Heart left ventricle (tissue), 16 donors: ENCODE results near the gene NELFB. TPM values are rescaled to one million over a fixed set of nuclear protein-coding genes. Genes with fewer than 3 reads are reported as not detected.
A peak's percentile ranks its signal among the peaks of the same experiment; 100 is the strongest.

Source experiments
- ATAC-seq, 4 donors: fragments of 200-7000 bp; cut with Tn5 transposase; one replicate each; pipeline ENCODE4 v1.9.1; 2020 to 2022; ENCODE audit warnings: moderate library complexity in 4 of 4, mild to moderate bottlenecking in 3 of 4, moderate number of reproducible peaks in 1 of 4
- DNase-seq, 5 donors: peaks; one replicate each; pipeline ENCODE4 v3.0.0-alpha.2; 2020
- H3K27ac ChIP-seq, 12 donors: fragments of 200-600 bp; sonication (generic) in 4 of 12; one replicate each; pipeline versions ENCODE4 v1.5.0 to v1.8.0; 2016 to 2022; ENCODE audit warnings: mild to moderate bottlenecking in 2 of 12
- H3K27me3 ChIP-seq, 9 donors: fragments of 200-600 bp; sonication (generic) in 2 of 9; one replicate each; pipeline versions ENCODE4 v1.5.1 to v1.8.0; 2016 to 2022; ENCODE audit warnings: mild to moderate bottlenecking in 3 of 9
- H3K36me3 ChIP-seq, 9 donors: fragments of 200-600 bp; sonication (generic) in 2 of 9; one replicate each; pipeline versions ENCODE4 v1.5.0 to v1.8.0; 2018 to 2022; ENCODE audit warnings: mild to moderate bottlenecking in 2 of 9
- H3K4me1 ChIP-seq, 12 donors: fragments of 200-600 bp; sonication (generic) in 4 of 12; one replicate each; pipeline versions ENCODE4 v1.5.0 to v1.8.0; 2016 to 2022; ENCODE audit warnings: mild to moderate bottlenecking in 3 of 12
- H3K4me3 ChIP-seq, 12 donors: fragments of 200-600 bp; sonication (generic) in 4 of 12; one replicate each; pipeline versions ENCODE4 v1.5.0 to v1.8.0; 2017 to 2022; ENCODE audit warnings: mild to moderate bottlenecking in 9 of 12, moderate library complexity in 4 of 12
- H3K9me3 ChIP-seq, 12 donors: fragments of 200-600 bp; sonication (generic) in 4 of 12; one replicate each; pipeline versions ENCODE4 v1.5.0 to v1.8.0; 2016 to 2022; ENCODE audit warnings: mild to moderate bottlenecking in 1 of 12
- CTCF ChIP-seq, 12 donors: fragments of 200-600 bp; sonication (generic) in 4 of 12; IDR thresholded peaks; one replicate each; pipeline versions ENCODE4 v1.5.0 to v1.8.0; 2018 to 2022; ENCODE audit warnings: antibody characterized with exemption in 12 of 12, mild to moderate bottlenecking in 5 of 12
- POLR2A ChIP-seq, 2 donors: fragments of 450-650 bp; IDR thresholded peaks; one replicate each; pipeline ENCODE4 v1.6.1; 2017; ENCODE audit warnings: antibody characterized with exemption in 2 of 2, mild to moderate bottlenecking in 2 of 2, moderate library complexity in 2 of 2
- WGBS, 4 donors: extraction: QIAGEN DNeasy Blood & Tissue Kit in 2 of 4; methylation state at CpG; one replicate each; pipeline versions ENCODE4 v1.1.5 to v1.1.7; 2013 to 2018; 5-methylcytosine and 5-hydroxymethylcytosine counted together
- intact Hi-C, 10 donors: fragments of 100-400 bp; cut with DNase I; formaldehyde crosslinking; loops; one replicate each; pipeline versions ENCODE4 v1.11.1 to v1.14.2; 2022
- polyA plus RNA-seq, 2 donors: library from polyadenylated mRNA; stranded (reverse); fragments of 200-250 nt; gene quantifications; one replicate each; pipeline ENCODE4 v1.2.3, GENCODE V29; 2013
- total RNA-seq, 9 donors: library from RNA; depleted of rRNA in 2 of 9; stranded (reverse); fragments of >200 nt in 2 of 9; fragmentation: NEBNext Ultra II Directional in 3 of 9; extraction: Animal tissue kit (Norgen Biotek cat#: 25700) in 3 of 9; gene quantifications; one replicate each; pipeline versions ENCODE4 v1.1.0 to v1.2.4, GENCODE V29; 2016 to 2023
- donor health status: ischemic (EF 13 %, LVEDD 7.1; RV severe dilation, severe dysfunction).
- donor health status: healthy with polysubstance abuse.
- donor health status: DM: no; HTN: yes; CAD: no.
- donor health status: DM: no; HTN: no; CAD: no.
- donor health status: ischemic (EF 25% LVEDD 6.9; RV normal size, moderate dysfunction).
- donor health status: ischemic (EF 25% LVEDD 5.7; RV mildly dilated, moderate dysfunction).
- donor health status: healthy.
- donor health status: DM: yes; HTN: yes; CAD: no.
- donor health status: ischemic (EF 35%, LVEDD 5.7; RV mildly dilated, moderate dysfunction).
- donor health status: nonischemic (EF 11% LVEDD 7.7; RV severe dilation, severe dysfunction).
- donor health status: DM: yes; HTN: yes; CAD: no.
- donor health status: PGD.
- donor health status: ischemic (EF 29% LVEDD 5.4; RV normal size, mild dysfunction).
- donor health status: nonischemic (EF 23%, LVEDD 6.1; RV moderate dilation, normal function).

Gene NELFB
- total and polyA plus RNA-seq, 11 donors, result 31.4 to 77.8 (median 38.1) TPM

GRCh38 chr9:137218754-137219271 lies 36.3 kb upstream of the NELFB start:
- peak in 3 of 4 donors; percentile 14 to 41 (median 28) for ATAC-seq
- intact Hi-C loops, result no loop called here
- H3K4me3 ChIP-seq, result no peak overlapping the region

GRCh38 chr9:137219757-137220316 lies 35.3 kb upstream of the NELFB start:
- Histone ChIP-seq H3K27ac (peak overlapping the region in 1 of 12 donors; percentile 77), H3K27me3 (peaks cover 0 to 4% (median 0%) of the 10 kb centered on the region in 9 donors), H3K9me3 (no peaks in the 10 kb centered on the region), H3K4me1 (peaks cover 2 to 55% (median 38%) of the 10 kb centered on the region in 12 donors), H3K36me3 (peaks cover 0 to 15% (median 0%) of the 10 kb centered on the region in 9 donors), H3K4me3 (no peak overlapping the region)
- DNase-seq, result no peak
- WGBS, 4 donors, result 88 to 94% (median 92%) methylated on average over 10 of the region's 10 CpGs
- intact Hi-C loops, result loop anchor here in 3 of 10 donors (5.0 to 10.0 kb wide), 2 partner anchors 33 to 435 kb away; partner anchors contain the start of genes ANAPC2 (in 2 of the 3) and SSNA1 (in 2 of the 3)
- TF ChIP-seq POLR2A (IDR thresholded peaks at IDR 0.05), result no peak
- no peak for TF ChIP-seq CTCF (IDR thresholded peaks at IDR 0.05)
- no peak for ATAC-seq

More at GRCh38 chr9:137218754-137219271, 36.3 kb upstream of the NELFB start:
- Histone ChIP-seq H3K36me3 (peaks cover 0 to 19% (median 0%) of the 10 kb centered on the region in 9 donors), H3K9me3 (no peaks in the 10 kb centered on the region), H3K27me3 (peaks cover 0 to 4% (median 0%) of the 10 kb centered on the region in 9 donors), H3K27ac (peak overlapping the region in 10 of 12 donors; percentile 40 to 82 (median 70)), H3K4me1 (peaks cover 2 to 48% (median 34%) of the 10 kb centered on the region in 12 donors)
- 20 to 41% (median 32%) methylated on average over 10 to 12 of the region's 12 CpGs for WGBS, 4 donors
- peak in 2 of 5 donors; percentile 70 to 74 for DNase-seq
- TF ChIP-seq POLR2A (IDR thresholded peaks at IDR 0.05), result no peak
- TF ChIP-seq CTCF (IDR thresholded peaks at IDR 0.05), result no peak

- WGBS, 4 donors, result 66 to 81% (median 77%) methylated on average over 21 to 52 of the region's 52 CpGs
Measured at GRCh38 chr9:137220317-137221094, 34.6 kb upstream of the NELFB start.

More at GRCh38 chr9:137220317-137221094, 34.6 kb upstream of the NELFB start:
- Histone ChIP-seq H3K27ac (peak overlapping the region in 2 of 12 donors; percentile 43 to 85), H3K4me3 (no peak overlapping the region), H3K36me3 (peaks cover 0 to 8% (median 0%) of the 10 kb centered on the region in 9 donors), H3K9me3 (no peaks in the 10 kb centered on the region), H3K27me3 (peaks cover 0 to 4% (median 0%) of the 10 kb centered on the region in 9 donors), H3K4me1 (peaks cover 2 to 55% (median 38%) of the 10 kb centered on the region in 12 donors)
- intact Hi-C loops, result loop anchor here in 3 of 10 donors (5.0 to 10.0 kb wide), 2 partner anchors 33 to 436 kb away; partner anchors contain the start of genes ANAPC2 (in 2 of the 3) and SSNA1 (in 2 of the 3)
- ATAC-seq (no peak), DNase-seq (no peak)
- TF ChIP-seq POLR2A (IDR thresholded peaks at IDR 0.05), result no peak
- TF ChIP-seq CTCF (IDR thresholded peaks at IDR 0.05), result no peak
